K562 (cell line): Measurements from ENCODE around the gene RBM25.

Source experiments
- CEBPB ChIP-seq: fragments of 450-650 bp; IDR thresholded peaks from 2 replicates; pipeline ENCODE4 v1.6.1; 2016; ENCODE audit warnings: missing genetic modification characterization, missing compliant biosample characterization
- CTCF ChIP-seq, 3 experiments: IDR thresholded peaks in 2 of 3; conservative IDR thresholded peaks in 1 of 3; 2 replicates each; pipeline ENCODE4 v1.5.1; 2011 to 2012; ENCODE audit warnings: low read length in 3 of 3, mild to moderate bottlenecking in 3 of 3, control low read depth in 2 of 3, improper control_type of control experiment in 1 of 3, inconsistent platforms in 1 of 3, low read depth in 1 of 3, mixed read lengths in 1 of 3, moderate library complexity in 1 of 3; ENCODE audit not compliant: insufficient read depth in 2 of 3
- NFIC ChIP-seq: fragments of 450-650 bp; IDR thresholded peaks from 2 replicates; pipeline ENCODE4 v1.6.1; 2017; ENCODE audit warnings: mild to moderate bottlenecking, inconsistent platforms
- ZBTB43 ChIP-seq: sonication (generic); formaldehyde crosslinking; IDR thresholded peaks from 2 replicates; pipeline ENCODE4 v1.8.0; 2023; ENCODE audit warnings: mild to moderate bottlenecking, missing genetic modification reagents
- ZBTB7A ChIP-seq: IDR thresholded peaks from 2 replicates; pipeline ENCODE4 v1.6.1; 2011; ENCODE audit warnings: low read depth, mild to moderate bottlenecking, low read length, moderate library complexity, borderline replicate concordance; ENCODE audit not compliant: control insufficient read depth
- ZNF175 ChIP-seq: fragments of 200-800 bp; sonication (Bioruptor generic); IDR thresholded peaks from 2 replicates; pipeline ENCODE4 v1.6.1; 2016; ENCODE audit warnings: low read depth, mild to moderate bottlenecking, missing genetic modification characterization, missing compliant biosample characterization

- TF ChIP-seq NFIC (no peak), ZNF175 (no peak), CTCF (IDR thresholded peaks at IDR 0.05 in 2 of 3, conservative IDR thresholded peaks at IDR 0.05 in 1 of 3; ENCODE audit: insufficient read depth in 2 of 3, low read depth in 1 of 3, low read length in 3 of 3) (no peak), ZBTB43 (CRISPR knock-in tag) (no peak), ZBTB7A (no peak), CEBPB (tag) (no peak)
Measured at GRCh38 chr14:73153272-73153671, 94.9 kb downstream of the RBM25 start.
